OCI-LY7 (cell line): Measurements from ENCODE around the gene BLM. TPM values are rescaled to one million over a fixed set of nuclear protein-coding genes. Genes with fewer than 3 reads are reported as not detected.

Experiments
- BruUV-seq: library from RNA; stranded (reverse); fragments of 400-500 nt; replicated peaks from 2 replicates; lab custom pipeline; 2021; lab: Mats Ljungman, UMichigan
- CTCF ChIA-PET: fragments of 300-600 bp; sonication (Branson Sonifier 250); formaldehyde crosslinking; loops from one replicate; lab custom pipeline; 2022; ENCODE audit warnings: antibody characterized with exemption; ENCODE audit not compliant: unreplicated experiment; lab: Charles Lee
- POLR2A ChIA-PET: fragments of 300-600 bp; sonication (Branson Sonifier 250); formaldehyde crosslinking; loops from one replicate; lab custom pipeline; 2022; ENCODE audit warnings: antibody characterized with exemption; lab: Charles Lee
- DNase-seq: peaks from one replicate; pipeline ENCODE4 v3.0.0-alpha.2; 2015; ENCODE audit warnings: low spot score
- H2AFZ ChIP-seq: fragments of 200-600 bp; sonication (generic), shearing (Covaris generic); 2 replicates; pipeline ENCODE4 v1.6.1; 2014; ENCODE audit warnings: mild to moderate bottlenecking, antibody characterized with exemption, low read length, moderate library complexity
- H3K27ac ChIP-seq: fragments of 200-600 bp; sonication (generic); 2 replicates; pipeline ENCODE4 v1.5.1; 2014; ENCODE audit warnings: mixed run types, low read depth, mild to moderate bottlenecking, moderate library complexity, low read length, inconsistent platforms; ENCODE audit not compliant: poor library complexity, severe bottlenecking
- H3K36me3 ChIP-seq: fragments of 200-600 bp; sonication (generic); 2 replicates; pipeline ENCODE4 v1.6.1; 2014; ENCODE audit warnings: mild to moderate bottlenecking, antibody characterized with exemption, low read length, moderate library complexity, mixed read lengths; ENCODE audit not compliant: insufficient read depth
- H3K4me1 ChIP-seq: fragments of 200-600 bp; sonication (generic); 2 replicates; pipeline ENCODE4 v1.5.1; 2014; ENCODE audit warnings: mild to moderate bottlenecking, low read length; ENCODE audit not compliant: insufficient read depth, poor library complexity, severe bottlenecking
- H3K4me2 ChIP-seq: fragments of 200-600 bp; sonication (generic); 2 replicates; pipeline ENCODE4 v1.6.1; 2014; ENCODE audit warnings: mild to moderate bottlenecking, low read length
- H3K4me3 ChIP-seq: fragments of 200-600 bp; sonication (generic); 2 replicates; pipeline ENCODE4 v1.5.1; 2014; ENCODE audit warnings: mild to moderate bottlenecking, low read depth, low read length; ENCODE audit not compliant: poor library complexity, severe bottlenecking
- H3K79me2 ChIP-seq: fragments of 200-600 bp; sonication (generic); 2 replicates; pipeline ENCODE4 v1.6.1; 2016; ENCODE audit warnings: low read depth, mild to moderate bottlenecking, low read length, moderate library complexity, mixed read lengths; ENCODE audit not compliant: insufficient read depth
- H3K9me2 ChIP-seq: fragments of 200-600 bp; sonication (generic); 2 replicates; pipeline ENCODE4 v1.6.1; 2016; ENCODE audit warnings: mild to moderate bottlenecking, low read length, mixed read lengths; ENCODE audit not compliant: insufficient read depth
- H3K9me3 ChIP-seq: fragments of 200-600 bp; sonication (generic); 2 replicates; pipeline ENCODE4 v1.6.1; 2014; ENCODE audit warnings: mild to moderate bottlenecking, mixed run types, low read length, mixed read lengths
- H4K20me1 ChIP-seq: fragments of 200-600 bp; sonication (generic); 2 replicates; pipeline ENCODE4 v1.6.1; 2014; ENCODE audit warnings: mild to moderate bottlenecking, antibody characterized with exemption, low read length, moderate library complexity, mixed read lengths; ENCODE audit not compliant: insufficient read depth
- EZH2phosphoT487 ChIP-seq: fragments of 200-600 bp; sonication (generic); IDR thresholded peaks from 2 replicates; pipeline ENCODE4 v1.6.1; 2018; ENCODE audit warnings: low read depth, borderline replicate concordance, mild to moderate bottlenecking, mixed run types, antibody characterized with exemption, low read length, moderate library complexity, mixed read lengths
- intact Hi-C: fragments of 100-400 bp; cut with micrococcal nuclease; formaldehyde crosslinking; loops from one replicate; pipeline ENCODE4 v1.10.0; 2022; ENCODE audit not compliant: unreplicated experiment
- total RNA-seq, 2 experiments: library from RNA; depleted of rRNA in 1 of 2; stranded (reverse); fragments of >200 nt in 1 of 2; shearing (Covaris generic) in 1 of 2; gene quantifications; 2 replicates each; pipeline ENCODE4 v1.2.3, GENCODE V29; 2014 to 2022
- TF ChIP-seq, protein P1 (sequence below): fragments of 200-600 bp; sonication (generic); conservative IDR thresholded peaks from 2 replicates; pipeline ENCODE4 v1.5.1; 2014; ENCODE audit warnings: mild to moderate bottlenecking, antibody characterized with exemption, low read length, moderate library complexity, mixed read lengths

BLM gene
- total RNA-seq, 2 experiments from 2014 or later = 47.1 to 51.8 TPM

DNA sequence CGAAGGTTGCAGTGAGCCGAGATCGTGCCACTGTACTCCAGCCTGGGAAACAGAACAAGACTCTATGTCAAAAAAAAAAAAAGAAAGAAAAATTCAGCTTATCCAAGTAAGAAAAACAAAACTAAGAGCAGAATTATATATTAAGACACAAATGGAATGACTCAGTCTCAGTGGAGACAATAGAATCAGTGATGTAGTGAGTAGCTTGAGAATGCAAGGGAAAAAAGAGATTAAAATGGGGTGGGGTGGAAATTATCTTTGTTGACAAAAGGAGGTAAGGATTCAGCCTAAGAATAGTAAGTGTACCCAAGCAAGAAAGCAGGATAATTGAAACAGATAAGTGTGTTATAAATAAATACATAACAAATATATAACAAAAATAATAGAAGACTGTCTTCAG, 70.7 kb downstream of the BLM start:
- POLR2A ChIA-PET = interaction anchor here (0.6 to 2.3 kb wide), 7 partner anchors 20 to 120 kb away, joined by 3 to 7 read pairs (median 4); no protein-coding TSS in a partner anchor

DNA sequence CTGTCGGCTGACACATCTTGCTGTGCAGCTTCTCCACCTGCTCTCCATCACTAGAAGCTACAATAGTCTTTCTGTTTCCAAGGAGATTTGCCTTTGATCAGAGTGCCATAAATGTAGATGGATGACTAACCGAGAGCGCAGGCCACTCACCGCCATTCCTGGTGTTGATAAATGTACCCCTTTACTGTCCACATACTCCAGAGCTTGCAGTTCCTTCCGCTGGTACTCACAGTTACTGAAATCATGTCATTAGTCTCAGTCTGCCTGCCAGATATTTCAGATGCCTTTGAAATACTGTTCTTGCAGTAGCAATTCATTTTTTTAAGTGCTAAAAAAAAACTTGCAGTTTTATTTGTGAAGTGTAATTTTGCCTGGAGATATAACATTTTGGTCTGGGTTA, 72.3 kb downstream of the BLM start:
- no peaks in the 10 kb centered on the region for H3K9me3 ChIP-seq
- H3K79me2 ChIP-seq = peaks cover 6% of the 10 kb centered on the region; the same call in 1 of the 2 replicates
- H3K36me3 ChIP-seq = peaks cover 86% of the 10 kb centered on the region
- H3K9me2 ChIP-seq = no peaks in the 10 kb centered on the region
- H2AFZ ChIP-seq = no peak overlapping the region
- H3K4me3 ChIP-seq = no peak overlapping the region
- BruUV-seq = no TSS peak
- TF ChIP-seq, protein P1, sequence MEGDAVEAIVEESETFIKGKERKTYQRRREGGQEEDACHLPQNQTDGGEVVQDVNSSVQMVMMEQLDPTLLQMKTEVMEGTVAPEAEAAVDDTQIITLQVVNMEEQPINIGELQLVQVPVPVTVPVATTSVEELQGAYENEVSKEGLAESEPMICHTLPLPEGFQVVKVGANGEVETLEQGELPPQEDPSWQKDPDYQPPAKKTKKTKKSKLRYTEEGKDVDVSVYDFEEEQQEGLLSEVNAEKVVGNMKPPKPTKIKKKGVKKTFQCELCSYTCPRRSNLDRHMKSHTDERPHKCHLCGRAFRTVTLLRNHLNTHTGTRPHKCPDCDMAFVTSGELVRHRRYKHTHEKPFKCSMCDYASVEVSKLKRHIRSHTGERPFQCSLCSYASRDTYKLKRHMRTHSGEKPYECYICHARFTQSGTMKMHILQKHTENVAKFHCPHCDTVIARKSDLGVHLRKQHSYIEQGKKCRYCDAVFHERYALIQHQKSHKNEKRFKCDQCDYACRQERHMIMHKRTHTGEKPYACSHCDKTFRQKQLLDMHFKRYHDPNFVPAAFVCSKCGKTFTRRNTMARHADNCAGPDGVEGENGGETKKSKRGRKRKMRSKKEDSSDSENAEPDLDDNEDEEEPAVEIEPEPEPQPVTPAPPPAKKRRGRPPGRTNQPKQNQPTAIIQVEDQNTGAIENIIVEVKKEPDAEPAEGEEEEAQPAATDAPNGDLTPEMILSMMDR = no peak
- no peak for TF ChIP-seq EZH2phosphoT487
- H4K20me1 ChIP-seq = no peaks in the 10 kb centered on the region
- no peak overlapping the region for H3K27ac ChIP-seq
- H3K4me1 ChIP-seq = peaks cover 39% of the 10 kb centered on the region
- POLR2A ChIA-PET = interaction anchor here (0.6 to 1.6 kb wide), 8 partner anchors 12 to 251 kb away, joined by 3 to 5 read pairs (median 4); no protein-coding TSS in a partner anchor
- intact Hi-C loops = loop anchor here (5.0 kb wide), 1 partner anchor 83 kb away; no protein-coding TSS in a partner anchor
- no peak overlapping the region for H3K4me2 ChIP-seq
- no peak for DNase-seq
- CTCF ChIA-PET = interaction anchor here (1.4 kb wide), 1 partner anchor 8 kb away, joined by 4 read pairs; no protein-coding TSS in a partner anchor

More for the DNA sequence above, 70.7 kb downstream of the BLM start:
- BruUV-seq = no TSS peak
- Histone ChIP-seq H3K4me3 (no peak overlapping the region), H4K20me1 (no peaks in the 10 kb centered on the region), H3K9me3 (no peaks in the 10 kb centered on the region), H3K4me2 (0 out of 2 replicates have a peak overlapping the region, but pooled peaks have one; percentile 66), H3K79me2 (peaks cover 6% of the 10 kb centered on the region; the same call in 1 of the 2 replicates), H3K27ac (peak overlapping the region; percentile 91), H3K4me1 (peaks cover 54% of the 10 kb centered on the region), H3K9me2 (no peaks in the 10 kb centered on the region), H3K36me3 (peaks cover 82% of the 10 kb centered on the region), H2AFZ (no peak overlapping the region)
- DNase-seq = no peak
- CTCF ChIA-PET = no interaction called here
- no peak for TF ChIP-seq EZH2phosphoT487
- TF ChIP-seq, protein P1 = no peak
- intact Hi-C loops = loop anchor here (2.0 to 5.0 kb wide), 3 partner anchors 65 to 143 kb away; no protein-coding TSS in a partner anchor

DNA sequence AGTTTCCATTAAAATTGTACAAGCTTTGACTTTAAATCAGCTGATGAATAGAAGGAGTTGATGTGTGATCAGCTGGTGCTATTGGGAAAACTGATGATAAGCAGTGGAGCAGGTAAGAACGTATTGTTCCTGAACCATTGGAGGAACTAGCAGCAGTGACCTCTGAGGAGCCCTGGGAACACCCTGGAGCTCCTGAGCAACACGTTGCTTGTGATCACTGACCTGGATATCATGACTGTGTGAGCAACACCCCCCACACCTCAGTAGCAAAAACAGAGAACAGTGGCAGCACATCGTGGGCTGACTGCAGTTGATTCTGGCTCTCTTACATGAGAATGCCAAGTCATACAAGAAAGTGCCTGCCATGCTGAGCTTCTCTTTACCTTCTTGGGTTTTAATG, 72.9 kb downstream of the BLM start:
- ChIA-PET POLR2A (interaction anchor here (0.6 to 1.6 kb wide), 8 partner anchors 11 to 251 kb away, joined by 3 to 5 read pairs (median 4); no protein-coding TSS in a partner anchor), CTCF (interaction anchor here (1.4 kb wide), 1 partner anchor 9 kb away, joined by 4 read pairs; no protein-coding TSS in a partner anchor)
- intact Hi-C loops = no loop called here
- Histone ChIP-seq H3K79me2 (peaks cover 6% of the 10 kb centered on the region; the same call in 1 of the 2 replicates), H3K4me1 (peaks cover 33% of the 10 kb centered on the region), H2AFZ (no peak overlapping the region), H3K9me2 (no peaks in the 10 kb centered on the region), H4K20me1 (no peaks in the 10 kb centered on the region), H3K4me2 (no peak overlapping the region), H3K9me3 (no peaks in the 10 kb centered on the region), H3K36me3 (peaks cover 85% of the 10 kb centered on the region), H3K4me3 (no peak overlapping the region), H3K27ac (no peak overlapping the region)
- TF ChIP-seq, protein P1 = no peak
- no peak for TF ChIP-seq EZH2phosphoT487
- no TSS peak for BruUV-seq
- DNase-seq = no peak
